ENCODE results near the gene CMSS1. TPM values are rescaled to one million over a fixed set of nuclear protein-coding genes. Genes with fewer than 3 reads are reported as not detected.

Gene CMSS1
- total and polyA plus RNA-seq, 2 of the 13 experiments (the other 11 are each of a cell fraction or from before 2014, with no cell fraction given) = 6.4 to 48.7 TPM

DNA sequence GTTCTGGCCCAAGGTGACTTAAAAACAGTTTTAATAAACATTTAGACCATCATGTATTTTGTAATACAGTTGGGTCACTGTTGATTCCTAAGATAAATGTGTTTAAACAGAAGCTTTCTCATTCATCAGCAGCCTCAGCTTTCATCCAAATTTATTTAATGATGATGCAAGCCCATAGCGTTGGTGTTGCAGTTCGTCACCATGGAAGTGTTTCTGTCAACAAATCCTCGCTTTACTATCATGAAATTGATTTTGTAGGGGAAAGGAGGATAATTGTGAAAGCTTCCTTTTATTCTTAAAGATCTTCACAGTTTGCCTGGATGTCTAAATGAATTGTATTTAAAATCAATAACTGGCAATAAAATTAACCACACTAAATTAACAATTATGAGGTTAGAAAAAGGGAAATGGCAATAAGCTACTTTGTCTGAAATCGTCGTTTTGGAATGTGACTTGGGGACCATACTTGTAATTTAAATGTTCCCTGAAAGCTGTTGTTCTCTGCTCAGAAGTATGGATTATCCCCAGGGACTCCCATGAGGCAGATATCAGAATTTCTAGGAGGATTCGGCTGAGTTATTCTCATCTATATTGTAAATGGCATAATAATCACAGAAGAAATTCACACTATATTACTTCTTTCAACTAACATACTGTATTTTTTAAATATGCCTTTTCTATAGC lies 29.0 kb downstream of the CMSS1 start (continued):
- no peak for TF ChIP-seq ZSCAN29 (CRISPR knock-in tag; conservative IDR thresholded peaks at IDR 0.05)
- no peak for TF ChIP-seq DBP (CRISPR knock-in tag; IDR thresholded peaks at IDR 0.05; ENCODE audit: not compliant biosample characterization)
- TF ChIP-seq ZNF264 (CRISPR knock-in tag; IDR thresholded peaks at IDR 0.05) = no peak
- 0 out of 2 replicates have a peak, but pooled peaks have one; percentile 9 for TF ChIP-seq FOSL2 (CRISPR knock-in tag; IDR thresholded peaks at IDR 0.05)
- TF ChIP-seq FOXM1 (CRISPR knock-in tag; IDR thresholded peaks at IDR 0.05) = no peak
- TF ChIP-seq RXRA (CRISPR knock-in tag; IDR thresholded peaks at IDR 0.05) = no peak
- TF ChIP-seq SATB2 (CRISPR knock-in tag; IDR thresholded peaks at IDR 0.05) = no peak
- TF ChIP-seq RFX1 (IDR thresholded peaks at IDR 0.05) = peak; percentile 36; the same call in 1 of the 2 replicates
- TF ChIP-seq, protein P1, sequence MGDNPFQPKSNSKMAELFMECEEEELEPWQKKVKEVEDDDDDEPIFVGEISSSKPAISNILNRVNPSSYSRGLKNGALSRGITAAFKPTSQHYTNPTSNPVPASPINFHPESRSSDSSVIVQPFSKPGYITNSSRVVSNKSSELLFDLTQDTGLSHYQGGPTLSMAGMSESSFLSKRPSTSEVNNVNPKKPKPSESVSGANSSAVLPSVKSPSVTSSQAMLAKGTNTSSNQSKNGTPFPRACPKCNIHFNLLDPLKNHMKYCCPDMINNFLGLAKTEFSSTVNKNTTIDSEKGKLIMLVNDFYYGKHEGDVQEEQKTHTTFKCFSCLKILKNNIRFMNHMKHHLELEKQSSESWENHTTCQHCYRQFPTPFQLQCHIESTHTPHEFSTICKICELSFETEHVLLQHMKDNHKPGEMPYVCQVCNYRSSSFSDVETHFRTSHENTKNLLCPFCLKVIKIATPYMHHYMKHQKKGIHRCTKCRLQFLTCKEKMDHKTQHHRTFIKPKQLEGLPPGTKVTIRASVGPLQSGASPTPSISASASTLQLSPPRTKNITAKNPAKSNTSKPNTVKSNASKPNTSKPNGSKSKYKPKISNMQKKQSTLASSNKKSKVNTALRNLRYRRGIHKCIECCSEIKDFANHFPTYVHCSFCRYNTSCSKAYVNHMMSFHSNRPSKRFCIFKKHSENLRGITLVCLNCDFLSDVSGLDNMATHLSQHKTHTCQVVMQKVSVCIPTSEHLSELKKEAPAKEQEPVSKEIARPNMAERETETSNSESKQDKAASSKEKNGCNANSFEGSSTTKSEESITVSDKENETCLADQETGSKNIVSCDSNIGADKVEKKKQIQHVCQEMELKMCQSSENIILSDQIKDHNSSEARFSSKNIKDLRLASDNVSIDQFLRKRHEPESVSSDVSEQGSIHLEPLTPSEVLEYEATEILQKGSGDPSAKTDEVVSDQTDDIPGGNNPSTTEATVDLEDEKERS (CRISPR knock-in tag; IDR thresholded peaks at IDR 0.05) = no peak
- TF ChIP-seq, protein P2, sequence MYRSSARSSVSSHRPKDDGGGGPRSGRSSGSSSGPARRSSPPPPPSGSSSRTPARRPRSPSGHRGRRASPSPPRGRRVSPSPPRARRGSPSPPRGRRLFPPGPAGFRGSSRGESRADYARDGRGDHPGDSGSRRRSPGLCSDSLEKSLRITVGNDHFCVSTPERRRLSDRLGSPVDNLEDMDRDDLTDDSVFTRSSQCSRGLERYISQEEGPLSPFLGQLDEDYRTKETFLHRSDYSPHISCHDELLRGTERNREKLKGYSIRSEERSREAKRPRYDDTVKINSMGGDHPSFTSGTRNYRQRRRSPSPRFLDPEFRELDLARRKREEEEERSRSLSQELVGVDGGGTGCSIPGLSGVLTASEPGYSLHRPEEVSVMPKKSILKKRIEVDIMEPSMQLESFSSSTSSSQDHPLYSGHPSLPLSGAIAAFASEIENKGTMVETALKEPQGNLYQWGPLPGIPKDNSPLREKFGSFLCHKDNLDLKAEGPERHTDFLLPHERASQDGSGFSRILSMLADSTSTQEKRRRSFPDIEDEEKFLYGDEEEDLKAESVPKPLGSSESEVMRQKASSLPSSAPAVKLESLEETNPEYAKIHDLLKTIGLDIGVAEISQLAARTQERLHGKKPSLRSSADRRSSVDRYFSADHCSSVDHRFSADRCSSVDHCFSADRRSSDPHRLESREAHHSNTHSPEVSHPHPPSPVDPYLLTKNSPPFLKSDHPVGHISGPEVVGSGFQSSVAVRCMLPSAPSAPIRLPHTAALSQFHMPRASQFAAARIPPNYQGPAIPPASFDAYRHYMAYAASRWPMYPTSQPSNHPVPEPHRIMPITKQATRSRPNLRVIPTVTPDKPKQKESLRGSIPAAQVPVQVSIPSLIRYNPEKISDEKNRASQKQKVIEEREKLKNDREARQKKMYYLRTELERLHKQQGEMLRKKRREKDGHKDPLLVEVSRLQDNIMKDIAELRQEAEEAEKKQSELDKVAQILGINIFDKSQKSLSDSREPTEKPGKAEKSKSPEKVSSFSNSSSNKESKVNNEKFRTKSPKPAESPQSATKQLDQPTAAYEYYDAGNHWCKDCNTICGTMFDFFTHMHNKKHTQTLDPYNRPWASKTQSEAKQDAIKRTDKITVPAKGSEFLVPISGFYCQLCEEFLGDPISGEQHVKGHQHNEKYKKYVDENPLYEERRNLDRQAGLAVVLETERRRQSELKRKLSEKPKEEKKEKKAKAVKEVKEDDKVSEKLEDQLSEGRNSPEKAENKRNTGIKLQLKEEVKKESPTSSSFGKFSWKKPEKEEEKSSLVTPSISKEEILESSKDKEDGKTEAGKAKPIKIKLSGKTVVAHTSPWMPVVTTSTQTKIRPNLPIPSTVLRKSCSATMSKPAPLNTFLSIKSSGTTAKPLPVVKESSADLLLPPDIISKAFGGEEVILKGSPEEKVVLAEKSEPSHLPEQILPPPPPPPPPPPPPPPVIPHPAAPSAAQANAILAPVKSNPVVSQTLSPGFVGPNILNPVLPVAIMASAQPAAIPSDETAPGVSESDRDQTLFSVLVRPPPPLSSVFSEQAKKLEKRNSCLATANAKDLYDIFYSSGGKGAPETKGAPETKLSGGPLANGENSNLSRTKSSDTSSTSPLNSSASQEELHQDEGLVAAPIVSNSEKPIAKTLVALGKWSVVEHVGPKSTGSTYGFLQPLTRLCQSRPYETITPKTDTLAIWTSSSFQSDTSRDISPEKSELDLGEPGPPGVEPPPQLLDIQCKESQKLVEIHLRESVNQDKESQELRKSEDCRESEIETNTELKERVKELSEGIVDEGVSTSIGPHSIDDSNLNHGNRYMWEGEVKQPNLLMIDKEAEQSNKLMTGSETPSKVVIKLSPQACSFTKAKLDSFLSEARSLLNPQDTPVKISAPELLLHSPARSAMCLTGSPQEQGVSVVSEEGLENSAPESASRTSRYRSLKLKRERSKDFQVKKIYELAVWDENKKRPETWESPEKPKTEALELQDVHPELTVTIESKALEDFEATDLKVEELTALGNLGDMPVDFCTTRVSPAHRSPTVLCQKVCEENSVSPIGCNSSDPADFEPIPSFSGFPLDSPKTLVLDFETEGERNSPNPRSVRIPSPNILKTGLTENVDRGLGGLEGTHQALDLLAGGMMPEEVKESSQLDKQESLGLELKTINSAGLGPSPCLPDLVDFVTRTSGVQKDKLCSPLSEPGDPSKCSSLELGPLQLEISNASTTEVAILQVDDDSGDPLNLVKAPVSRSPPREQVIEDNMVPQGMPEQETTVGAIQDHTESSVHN (CRISPR knock-in tag; IDR thresholded peaks at IDR 0.05) = no peak
- no peak for TF ChIP-seq ZNF891 (CRISPR knock-in tag; IDR thresholded peaks at IDR 0.05)
- TF ChIP-seq DNMT3B (CRISPR knock-in tag; conservative IDR thresholded peaks at IDR 0.05) = no peak
- no peak for TF ChIP-seq KMT2A (CRISPR knock-in tag; IDR thresholded peaks at IDR 0.05)
- no peak for TF ChIP-seq ELF3 (CRISPR knock-in tag; IDR thresholded peaks at IDR 0.05)
- TF ChIP-seq TFDP2 (CRISPR knock-in tag; IDR thresholded peaks at IDR 0.05) = no peak
- TF ChIP-seq CC2D1A (CRISPR knock-in tag; IDR thresholded peaks at IDR 0.05) = no peak
- TF ChIP-seq ZMYM4 (CRISPR knock-in tag; IDR thresholded peaks at IDR 0.05) = no peak

Measured in HepG2 (cell line).